Left renal cortex interstitium (tissue), 4 donors: Measurements from ENCODE around the gene ZNF823. TPM values are rescaled to one million over a fixed set of nuclear protein-coding genes. Genes with fewer than 3 reads are reported as not detected.
"Not testable (repeated sequence)": the region's sequence is repeated elsewhere in the genome, so short reads cannot be mapped to it uniquely, and the experiment has no call there.

ENCODE experiments used
- DNase-seq, 4 donors: peaks; one replicate each; pipeline ENCODE4 v3.0.0-alpha.2; 2013; ENCODE audit warnings: low read depth in 4 of 4, low spot score in 2 of 4, missing footprints in 1 of 4
- polyA plus RNA-seq, 4 donors: library from polyadenylated mRNA; unstranded; fragments of 120-200 nt; gene quantifications; one replicate each; pipeline ENCODE4 v1.2.1, GENCODE V29; 2013; ENCODE audit not compliant: insufficient read length in 4 of 4

ZNF823 gene
- polyA plus RNA-seq, 4 donors = 9.1 to 13.9 (median 10.4) TPM

DNA sequence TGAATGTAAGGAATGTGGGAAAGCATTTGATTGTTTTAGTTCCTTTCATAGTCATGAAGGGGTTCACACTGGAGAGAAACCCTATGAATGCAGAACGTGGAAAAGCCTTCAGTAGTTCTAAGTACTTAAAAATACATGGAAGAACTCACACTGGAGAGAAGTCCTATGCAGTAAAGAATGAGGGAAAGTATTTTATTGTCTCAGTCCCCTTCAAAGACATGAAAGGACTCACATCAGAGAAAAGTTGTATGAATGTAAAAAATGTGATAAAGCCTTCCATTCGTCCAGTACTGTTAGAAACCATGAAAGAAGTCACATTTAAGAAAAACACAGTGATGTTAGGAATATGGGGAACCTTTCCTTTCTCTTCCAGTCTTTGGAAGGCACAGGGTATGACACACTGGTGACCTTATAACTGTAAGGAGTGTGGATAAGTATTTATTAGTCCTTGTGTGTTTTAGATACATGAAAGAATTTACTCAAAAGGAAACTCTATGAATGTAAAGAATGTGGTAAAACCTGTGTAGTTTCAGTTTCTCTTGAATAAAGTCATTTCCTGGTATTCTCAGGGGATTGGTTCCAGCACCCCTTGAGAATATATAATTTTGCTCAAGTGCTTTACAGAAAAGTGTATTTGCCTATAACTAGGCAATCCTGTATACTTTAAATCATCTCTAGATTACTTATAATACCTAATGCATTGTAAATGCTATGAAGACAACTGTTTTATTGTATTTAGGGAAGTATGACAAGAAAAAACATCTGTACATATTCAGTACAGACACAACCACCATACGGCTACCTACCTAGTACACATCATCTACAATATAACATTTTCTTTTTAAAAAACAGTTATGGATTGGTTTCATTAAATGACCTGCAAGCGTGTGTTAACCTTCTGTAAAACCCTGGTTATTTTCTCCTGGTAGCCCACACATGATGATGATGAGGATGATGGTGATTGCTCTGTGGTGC, 52.8 kb downstream of the ZNF823 start:
- DNase-seq = no peak

DNA sequence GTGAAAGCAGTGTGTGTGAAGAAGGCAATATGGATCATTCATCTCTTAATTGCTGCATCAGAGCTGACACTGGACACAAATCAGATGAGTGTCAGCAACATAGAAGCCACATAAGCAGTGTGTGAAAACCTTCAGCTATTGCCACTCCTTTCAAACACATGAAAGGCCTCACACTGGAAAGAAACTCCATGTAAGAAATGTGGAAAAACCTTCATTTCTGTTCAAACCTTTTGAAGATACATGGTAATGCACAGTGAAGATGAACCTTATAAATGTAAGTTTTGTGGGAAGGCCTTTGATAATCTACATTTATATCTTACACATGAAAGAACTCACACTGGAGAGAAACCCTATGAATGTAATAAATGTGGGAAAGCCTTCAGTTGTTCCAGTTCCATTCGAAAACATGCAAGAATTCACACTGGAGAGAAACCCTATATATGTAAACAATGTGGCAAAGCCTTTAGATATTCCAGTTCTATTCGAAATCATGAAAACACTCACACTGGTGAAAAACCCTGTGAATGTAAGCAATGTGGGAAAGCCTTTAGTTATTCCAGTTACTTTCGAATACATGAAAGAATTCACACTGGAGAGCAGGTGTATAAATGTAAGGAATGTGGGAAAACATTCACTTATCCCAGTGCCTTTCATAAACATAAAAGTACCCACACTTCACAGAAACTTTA, 53.6 kb downstream of the ZNF823 start:
- DNase-seq = no peak

DNA sequence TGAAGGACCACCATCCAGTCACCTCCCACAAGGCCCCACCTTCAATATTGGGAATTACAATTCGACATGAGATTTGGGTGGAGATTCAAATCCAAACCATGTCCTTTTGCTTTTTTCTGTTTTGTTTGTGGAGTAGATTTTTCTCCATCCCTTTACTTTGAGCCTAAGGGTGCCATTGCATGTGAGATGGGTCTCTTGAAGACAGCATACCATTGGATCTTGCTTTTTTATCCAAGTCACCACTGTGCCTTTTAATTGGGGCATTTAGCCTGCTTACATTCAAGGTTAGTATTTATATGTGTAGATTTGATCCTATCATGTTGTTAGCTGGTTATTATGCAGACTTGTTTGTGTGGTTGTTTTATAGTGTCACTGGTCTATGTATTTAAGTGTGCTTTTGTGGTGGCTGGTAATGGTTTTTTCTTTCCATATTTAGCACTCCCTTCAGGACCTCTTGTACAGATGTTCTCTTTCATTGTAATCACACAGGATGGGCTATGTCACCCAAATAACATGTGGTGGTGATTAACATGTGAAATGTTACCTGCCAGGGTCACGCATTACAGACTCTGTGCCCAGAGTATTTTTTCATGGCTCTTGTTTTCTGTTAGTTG, 58.0 kb downstream of the ZNF823 start:
- DNase-seq = no peak

DNA sequence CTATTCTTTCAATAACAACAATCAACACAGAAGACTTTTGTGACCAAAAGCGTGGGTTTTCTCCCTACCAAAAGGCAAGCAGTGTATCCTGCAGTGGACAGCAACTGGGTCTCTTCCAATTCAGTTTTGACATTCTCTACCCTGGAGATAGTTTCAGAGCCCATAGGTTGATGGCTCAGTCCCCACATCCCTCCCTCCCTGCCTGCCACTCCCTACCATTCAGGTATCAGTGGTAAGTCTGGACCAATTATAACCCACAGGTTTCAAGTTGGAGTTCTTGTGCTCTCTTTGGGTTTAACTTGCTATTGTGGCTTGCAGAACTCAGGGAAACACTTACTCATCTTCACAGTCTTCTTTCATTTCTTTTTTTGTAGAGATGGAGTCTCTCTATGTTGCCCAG, 60.2 kb downstream of the ZNF823 start:
- DNase-seq = no peak

DNA sequence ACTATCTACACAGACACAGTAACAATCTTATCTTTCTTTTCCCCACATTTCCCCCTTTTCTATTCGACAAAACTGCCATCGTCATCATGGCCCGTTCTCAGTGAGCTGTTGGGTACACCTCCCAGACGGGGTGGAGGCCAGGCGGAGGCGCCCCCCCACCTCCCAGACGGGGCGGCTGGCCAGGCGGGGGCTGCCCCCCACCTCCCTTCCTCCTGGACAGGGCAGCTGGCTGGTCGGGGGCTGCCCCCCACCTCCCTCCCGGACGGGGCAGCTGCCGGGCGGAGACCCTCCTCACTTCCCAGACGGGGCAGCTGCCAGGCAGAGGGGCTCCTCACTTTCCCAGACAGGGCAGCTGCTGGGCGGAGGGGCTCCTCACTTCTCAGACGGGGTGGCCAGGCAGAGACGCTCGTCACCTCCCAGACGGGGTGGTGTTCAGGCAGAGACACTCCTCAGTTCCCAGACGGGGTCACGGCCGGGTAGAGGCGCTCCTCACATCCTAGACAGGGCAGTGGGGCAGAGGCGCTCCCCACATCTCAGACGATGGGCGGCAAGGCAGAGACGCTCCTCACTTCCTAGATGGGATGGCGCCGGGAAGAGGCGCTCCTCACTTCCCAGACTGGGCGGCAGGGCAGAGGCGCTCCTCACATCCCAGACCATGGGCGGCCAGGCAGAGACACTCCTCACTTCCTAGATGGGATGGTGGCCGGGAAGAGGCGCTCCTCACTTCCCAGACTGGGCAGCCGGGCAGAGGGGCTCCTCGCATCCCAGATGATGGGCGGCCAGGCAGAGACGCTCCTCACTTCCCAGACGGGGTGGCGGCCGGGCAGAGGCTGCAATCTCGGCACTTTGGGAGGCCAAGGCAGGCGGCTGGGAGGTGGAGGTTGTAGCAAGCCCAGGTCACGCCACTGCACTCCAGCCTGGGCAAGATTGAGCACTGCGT, 61.8 kb downstream of the ZNF823 start:
- DNase-seq = not testable (repeated sequence)

DNA sequence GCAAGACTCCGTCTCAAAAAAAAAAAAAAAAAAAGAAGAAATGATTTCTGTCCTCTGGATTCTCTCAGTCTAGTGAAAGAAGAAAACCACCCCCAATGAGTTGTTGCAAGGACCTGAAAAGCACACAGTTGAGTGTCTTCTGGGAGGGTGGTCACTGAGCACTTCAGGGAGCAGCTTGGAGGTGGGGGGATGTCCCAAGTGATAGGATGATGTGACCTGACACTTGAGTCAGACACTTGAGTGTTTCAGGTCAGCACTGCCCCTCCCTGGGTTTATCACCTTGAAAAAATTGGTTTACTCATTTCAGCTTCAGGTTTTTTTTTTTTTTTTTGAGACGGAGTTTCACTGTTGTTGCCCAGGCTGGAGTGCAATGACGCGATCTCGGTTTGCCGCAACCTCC, 63.2 kb downstream of the ZNF823 start:
- DNase-seq = no peak

DNA sequence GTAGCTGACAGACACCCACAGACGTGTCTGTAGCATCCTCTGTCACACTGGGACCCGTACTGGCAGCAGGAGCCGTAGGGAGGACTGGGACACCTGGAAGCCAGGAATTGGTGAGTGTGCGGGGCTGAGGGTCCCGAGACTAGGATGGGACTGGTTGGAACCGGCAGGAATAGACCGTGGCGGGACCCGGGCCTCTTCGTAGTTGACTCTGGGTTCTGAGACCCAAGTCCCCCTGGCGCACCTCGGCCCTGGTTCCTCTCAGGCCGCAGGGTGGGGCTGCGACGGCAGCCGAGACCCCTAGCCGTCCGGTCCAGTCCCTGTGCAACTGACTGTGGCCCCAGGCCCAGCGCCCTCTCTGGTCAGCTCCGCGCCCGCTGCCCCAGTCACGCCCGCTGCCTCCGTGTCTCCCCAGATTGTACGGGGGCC, 64.7 kb downstream of the ZNF823 start:
- DNase-seq = no peak

DNA sequence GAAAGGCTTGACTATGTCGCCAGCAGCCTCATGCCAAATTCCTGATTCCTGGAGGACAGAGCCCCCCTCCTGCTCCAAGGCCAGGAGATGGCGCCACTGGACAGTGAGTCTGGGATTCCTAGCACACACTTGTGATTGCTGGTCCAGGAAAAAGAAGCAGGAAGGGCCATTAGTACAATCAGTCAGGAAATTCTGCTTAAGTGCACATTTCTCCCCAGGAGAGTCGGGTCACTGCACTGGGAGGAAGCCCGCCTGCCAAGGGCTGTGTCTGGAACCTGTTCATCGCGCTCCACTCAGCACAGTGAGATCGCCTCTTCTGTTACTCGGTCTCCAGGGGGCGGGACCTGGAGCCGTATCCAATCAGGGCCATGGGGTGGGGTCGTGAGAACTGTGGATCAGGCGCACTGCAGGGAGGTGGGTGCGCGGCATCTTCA, 65.1 kb downstream of the ZNF823 start:
- peak in 3 of 4 donors; percentile 53 to 81 (median 54) for DNase-seq

Other genes starting within 250 kb of the ZNF823 start
- 10 to 100 TPM in 3 of 4 donors, 1 to 10 TPM in 1; 7.6 to 12.8 (median 11.4) TPM for gene ZNF653, start 233.1 kb downstream of the ZNF823 start, polyA plus RNA-seq
- gene ECSIT, start 209.8 kb downstream of the ZNF823 start, polyA plus RNA-seq = 10 to 100 TPM; 36.4 to 47.9 (median 42.0) TPM
- gene CNN1, start 200.1 kb downstream of the ZNF823 start, polyA plus RNA-seq = 1 to 10 TPM; 4.2 to 5.4 (median 5.1) TPM
- gene ELOF1, start 179.7 kb downstream of the ZNF823 start, polyA plus RNA-seq = 10 to 100 TPM; 42.3 to 66.1 (median 52.0) TPM
- gene ACP5, start 161.3 kb downstream of the ZNF823 start, polyA plus RNA-seq = 10 to 100 TPM; 11.7 to 20.6 (median 13.4) TPM
- 10 to 100 TPM; 37.8 to 51.9 (median 45.6) TPM for gene ZNF627, start 141.5 kb downstream of the ZNF823 start, polyA plus RNA-seq
- 10 to 100 TPM; 12.9 to 19.7 (median 15.1) TPM for gene ZNF441, start 28.1 kb upstream of the ZNF823 start, polyA plus RNA-seq
- gene ZNF491, start 59.6 kb upstream of the ZNF823 start, polyA plus RNA-seq = 1 to 10 TPM; 3.4 to 5.7 (median 4.4) TPM
- 10 to 100 TPM; 11.8 to 26.0 (median 16.2) TPM for gene ZNF440, start 75.3 kb upstream of the ZNF823 start, polyA plus RNA-seq
- gene ZNF439, start 109.8 kb upstream of the ZNF823 start, polyA plus RNA-seq = 10 to 100 TPM; 17.0 to 30.8 (median 21.4) TPM
- gene ZNF69, start 148.8 kb upstream of the ZNF823 start, polyA plus RNA-seq = 10 to 100 TPM; 14.1 to 32.2 (median 20.0) TPM
- 10 to 100 TPM; 12.5 to 29.1 (median 17.5) TPM for gene ZNF700, start 186.2 kb upstream of the ZNF823 start, polyA plus RNA-seq
- 10 to 100 TPM in 1 of 4 donors, 1 to 10 TPM in 3; 7.4 to 12.5 (median 8.3) TPM for gene ZNF763, start 226.1 kb upstream of the ZNF823 start, polyA plus RNA-seq